Left ventricle myocardium inferior (tissue), 1 donor: ENCODE measurements around the gene TOM1. TPM values are rescaled to one million over a fixed set of nuclear protein-coding genes. Genes with fewer than 3 reads are reported as not detected.

Source experiments
- DNase-seq: peaks from one replicate; pipeline ENCODE4 v3.0.0-alpha.2; 2020
- H3K27ac ChIP-seq: fragments of 200-600 bp; replicated peaks from 2 replicates; pipeline ENCODE4 v1.8.0; 2021
- H3K27me3 ChIP-seq: fragments of 200-600 bp; 2 replicates; pipeline ENCODE4 v1.8.0; 2021; ENCODE audit warnings: low read depth
- H3K36me3 ChIP-seq: fragments of 200-600 bp; 2 replicates; pipeline ENCODE4 v1.8.0; 2021
- H3K4me1 ChIP-seq: fragments of 200-600 bp; 2 replicates; pipeline ENCODE4 v1.8.0; 2021
- H3K4me3 ChIP-seq: fragments of 200-600 bp; 2 replicates; pipeline ENCODE4 v1.8.0; 2021; ENCODE audit warnings: mild to moderate bottlenecking, moderate library complexity
- H3K9me3 ChIP-seq: fragments of 200-600 bp; replicated peaks from 2 replicates; pipeline ENCODE4 v1.8.0; 2021
- CTCF ChIP-seq: fragments of 200-600 bp; IDR thresholded peaks from 2 replicates; pipeline ENCODE4 v1.8.0; 2021; ENCODE audit warnings: antibody characterized with exemption, mild to moderate bottlenecking, borderline replicate concordance
- intact Hi-C: fragments of 100-400 bp; cut with micrococcal nuclease; formaldehyde crosslinking; loops from one replicate; pipeline ENCODE4 v1.11.0; 2022
- long read RNA-seq: library from polyadenylated mRNA; unstranded; transcript quantifications from one replicate; pipeline ENCODE4 v2.0.0, GENCODE V29; 2021
- total RNA-seq: library from RNA; stranded (reverse); fragmentation: NEBNext Ultra II Directional; extraction: Animal tissue kit (Norgen Biotek cat#: 25700); gene quantifications from one replicate; pipeline ENCODE4 v1.2.1, GENCODE V29; 2021
- donor health status: DM: no; HTN: yes; CAD: no; lungs with severe emphysema.

TOM1 gene
- total RNA-seq: 68.0 TPM
- long read RNA-seq, transcript TOM1-210 (15 exons, 2,389 nt): major isoform, 204 of 277 reads
- long read RNA-seq, transcript TOM1-204 (15 exons, 2,390 nt): minor isoform, 41 of 277 reads
- long read RNA-seq, partial matches to known transcripts: 16 of 277 reads
- long read RNA-seq, other reads (novel, unspliced or antisense): 14 of 277 reads

GRCh38 chr22:35299673-35300499 is at the start of gene TOM1:
Gene TOM1, plus strand, starts transcription at chr22:35299894. Its CDS starts 35 bp downstream, at chr22:35299929.
- H3K4me1 ChIP-seq: peaks cover 47% of the 10 kb centered on the region
- peaks cover 2% of the 10 kb centered on the region for H3K36me3 ChIP-seq
- peak; percentile 97 for DNase-seq
- no peaks in the 10 kb centered on the region for H3K27me3 ChIP-seq
- intact Hi-C loops: no loop called here
- no peaks in the 10 kb centered on the region for H3K9me3 ChIP-seq
- H3K4me3 ChIP-seq: peak within 1 kb of the TSS; percentile 90
- no peak for TF ChIP-seq CTCF
- H3K27ac ChIP-seq: peak within 1 kb of the TSS; percentile 94

- Histone ChIP-seq H3K27me3 (peaks cover 34% of the 10 kb centered on the region), H3K4me1 (no peaks in the 10 kb centered on the region), H3K36me3 (no peaks in the 10 kb centered on the region), H3K4me3 (no peak overlapping the region), H3K9me3 (no peaks in the 10 kb centered on the region), H3K27ac (no peak overlapping the region)
- TF ChIP-seq CTCF: no peak
- intact Hi-C loops: no loop called here
- DNase-seq: no peak
Observed at GRCh38 chr22:35250156-35250555, 49.5 kb upstream of the TOM1 start.

DNA sequence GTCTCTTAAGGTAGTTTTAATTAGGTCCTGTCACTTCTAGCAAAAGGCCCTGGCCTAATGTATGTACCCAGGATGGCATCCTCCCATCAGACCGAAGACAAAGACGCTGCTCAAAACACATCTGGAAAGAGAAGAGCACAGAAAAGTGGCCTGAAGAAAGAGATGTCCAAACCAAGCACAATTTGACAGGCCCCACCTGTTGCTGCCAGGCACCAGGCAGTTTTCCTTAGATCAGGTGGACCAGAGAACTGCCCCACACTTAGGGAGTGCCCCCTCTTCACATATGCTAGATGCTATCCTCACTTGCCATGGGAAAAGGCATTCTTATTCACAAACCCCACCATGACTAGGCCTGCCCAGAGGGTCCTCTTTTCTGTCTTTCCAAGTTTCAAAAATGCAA is 45.7 kb upstream of the TOM1 start:
- intact Hi-C loops: no loop called here
- no peaks in the 10 kb centered on the region for H3K27me3 ChIP-seq
- no peaks in the 10 kb centered on the region for H3K36me3 ChIP-seq
- peaks cover 20% of the 10 kb centered on the region for H3K4me1 ChIP-seq
- no peaks in the 10 kb centered on the region for H3K9me3 ChIP-seq
- no peak overlapping the region for H3K27ac ChIP-seq
- H3K4me3 ChIP-seq: no peak overlapping the region
- no peak for TF ChIP-seq CTCF
- DNase-seq: no peak

GRCh38 chr22:35257002-35257320 is 42.7 kb upstream of the TOM1 start:
- Histone ChIP-seq H3K36me3 (no peaks in the 10 kb centered on the region), H3K27me3 (no peaks in the 10 kb centered on the region), H3K4me3 (peak overlapping the region; percentile 85), H3K9me3 (no peaks in the 10 kb centered on the region), H3K4me1 (peaks cover 29% of the 10 kb centered on the region), H3K27ac (peak overlapping the region; percentile 94)
- intact Hi-C loops: no loop called here
- TF ChIP-seq CTCF: no peak
- DNase-seq: no peak

GRCh38 chr22:35257321-35258190 is 42.1 kb upstream of the TOM1 start, which contains the start of gene HMGXB4:
Gene HMGXB4, plus strand, starts transcription at chr22:35257493. Its CDS starts 4,898 bp downstream, at chr22:35262391.
- TF ChIP-seq CTCF: peak; percentile 28
- peak within 1 kb of the TSS; percentile 94 for H3K27ac ChIP-seq
- no peaks in the 10 kb centered on the region for H3K27me3 ChIP-seq
- no peaks in the 10 kb centered on the region for H3K9me3 ChIP-seq
- intact Hi-C loops: no loop called here
- H3K36me3 ChIP-seq: peaks cover 4% of the 10 kb centered on the region
- H3K4me1 ChIP-seq: peaks cover 29% of the 10 kb centered on the region
- peak; percentile 91 for DNase-seq
- H3K4me3 ChIP-seq: peak within 1 kb of the TSS; percentile 85
